ENCODE results near the gene TRAP1.

DNA sequence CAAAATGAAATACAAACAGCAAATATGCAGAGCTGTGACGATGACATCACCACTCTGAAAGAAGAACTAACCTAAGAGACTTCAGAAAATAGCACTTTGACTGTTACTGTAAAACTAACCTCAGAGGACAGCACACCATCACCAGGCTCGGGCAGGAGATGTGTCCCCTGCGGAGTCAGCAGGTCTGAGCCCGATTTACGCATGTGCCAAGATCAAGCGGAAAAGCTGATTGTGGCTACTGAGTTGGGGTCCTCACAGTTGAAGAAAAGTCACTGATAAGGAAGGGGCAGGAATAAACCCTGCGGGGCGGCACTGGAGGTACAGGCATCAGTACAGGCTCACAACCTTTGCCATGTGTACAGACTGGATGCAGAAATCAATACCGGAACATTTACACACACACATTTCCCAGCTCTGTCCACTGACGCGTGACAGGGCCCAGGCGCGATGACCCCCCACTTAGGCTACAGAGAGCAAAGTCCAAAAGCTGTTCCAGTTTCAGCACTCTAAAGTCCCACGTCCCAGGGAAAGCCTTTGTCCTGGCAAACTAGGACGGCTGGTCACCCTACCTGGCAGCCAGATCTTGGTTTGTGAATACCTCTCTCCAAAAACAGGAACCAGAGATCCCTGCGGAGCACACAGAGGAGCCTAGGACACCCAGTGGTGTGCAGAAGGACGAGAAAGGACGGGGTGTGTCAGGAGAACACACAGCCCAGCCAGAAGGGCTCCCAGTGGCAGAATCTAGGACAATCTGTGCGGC is 21.5 kb downstream of the TRAP1 start:
- TF ChIP-seq, protein P1, sequence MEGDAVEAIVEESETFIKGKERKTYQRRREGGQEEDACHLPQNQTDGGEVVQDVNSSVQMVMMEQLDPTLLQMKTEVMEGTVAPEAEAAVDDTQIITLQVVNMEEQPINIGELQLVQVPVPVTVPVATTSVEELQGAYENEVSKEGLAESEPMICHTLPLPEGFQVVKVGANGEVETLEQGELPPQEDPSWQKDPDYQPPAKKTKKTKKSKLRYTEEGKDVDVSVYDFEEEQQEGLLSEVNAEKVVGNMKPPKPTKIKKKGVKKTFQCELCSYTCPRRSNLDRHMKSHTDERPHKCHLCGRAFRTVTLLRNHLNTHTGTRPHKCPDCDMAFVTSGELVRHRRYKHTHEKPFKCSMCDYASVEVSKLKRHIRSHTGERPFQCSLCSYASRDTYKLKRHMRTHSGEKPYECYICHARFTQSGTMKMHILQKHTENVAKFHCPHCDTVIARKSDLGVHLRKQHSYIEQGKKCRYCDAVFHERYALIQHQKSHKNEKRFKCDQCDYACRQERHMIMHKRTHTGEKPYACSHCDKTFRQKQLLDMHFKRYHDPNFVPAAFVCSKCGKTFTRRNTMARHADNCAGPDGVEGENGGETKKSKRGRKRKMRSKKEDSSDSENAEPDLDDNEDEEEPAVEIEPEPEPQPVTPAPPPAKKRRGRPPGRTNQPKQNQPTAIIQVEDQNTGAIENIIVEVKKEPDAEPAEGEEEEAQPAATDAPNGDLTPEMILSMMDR (conservative IDR thresholded peaks at IDR 0.05) = no peak
- TF ChIP-seq EZH2 (IDR thresholded peaks at IDR 0.05; ENCODE audit: low read depth) = no peak

All from PC-9 (cell line).